Stimulated activated naive CD4-positive, alpha-beta T cell treated with Interleukin-2 at 50 U/mL for 16 hours (primary cell): ENCODE measurements around the gene BACE1-AS.

Experiments used
- DNase-seq: peaks from one replicate; lab custom pipeline; 2025; lab: John Stamatoyannopoulos, UW

BACE1-AS gene

GRCh38 chr11:117292616-117293015 lies 1.5 kb downstream of the BACE1-AS start:
- DNase-seq, result no peak

- DNase-seq, result no peak
These were observed 4.4 kb downstream of the BACE1-AS start for GRCh38 chr11:117295438-117296137.

GRCh38 chr11:117296881-117297280 lies 5.7 kb downstream of the BACE1-AS start:
- DNase-seq, result no peak

- no peak for DNase-seq
These were observed 7.0 kb downstream of the BACE1-AS start for GRCh38 chr11:117298195-117298594.

GRCh38 chr11:117299351-117300282 lies 8.5 kb downstream of the BACE1-AS start:
- no peak for DNase-seq

GRCh38 chr11:117300283-117300663 lies 9.1 kb downstream of the BACE1-AS start:
- no peak for DNase-seq

- DNase-seq, result no peak
These were observed 9.6 kb downstream of the BACE1-AS start for GRCh38 chr11:117300773-117301172.

- DNase-seq, result no peak
These were observed 11.1 kb downstream of the BACE1-AS start for GRCh38 chr11:117302228-117302627.

- DNase-seq, result no peak
These were observed 12.0 kb downstream of the BACE1-AS start for GRCh38 chr11:117303101-117303500.

- DNase-seq, result no peak
These were observed 12.6 kb downstream of the BACE1-AS start for GRCh38 chr11:117303646-117304315.

- DNase-seq, result no peak
These were observed 14.0 kb downstream of the BACE1-AS start for GRCh38 chr11:117305145-117305544.

- no peak for DNase-seq
These were observed 18.2 kb downstream of the BACE1-AS start for GRCh38 chr11:117309310-117309709.

- DNase-seq, result no peak
These were observed 21.9 kb downstream of the BACE1-AS start for GRCh38 chr11:117313091-117313490.

- DNase-seq, result no peak
These were observed 23.0 kb downstream of the BACE1-AS start for GRCh38 chr11:117313828-117314768.

- DNase-seq, result no peak
These were observed 23.7 kb downstream of the BACE1-AS start for GRCh38 chr11:117314840-117315239.

- no peak for DNase-seq
These were observed 24.4 kb downstream of the BACE1-AS start for GRCh38 chr11:117315285-117316196.

GRCh38 chr11:117316197-117316961 lies 25.2 kb downstream of the BACE1-AS start, which contains the start of gene BACE1:
Gene BACE1, minus strand, starts transcription at chr11:117316256. Its CDS starts 461 bp downstream, at chr11:117315795.
- DNase-seq, result no peak

GRCh38 chr11:117318738-117319137 lies 27.6 kb downstream of the BACE1-AS start:
- no peak for DNase-seq

GRCh38 chr11:117319214-117319840 lies 28.2 kb downstream of the BACE1-AS start:
- DNase-seq, result no peak
